CD4-positive, alpha-beta T cell treated with Interleukin-4 for 4 hours (primary cell): ENCODE data around the gene STPG1.

Experiments used
- DNase-seq: peaks from one replicate; pipeline ENCODE4 v3.0.0-alpha.2; 2020

STPG1 gene

GRCh38 chr1:24369199-24369598 lies 44.4 kb downstream of the STPG1 start:
- DNase-seq: no peak

- no peak for DNase-seq
These were observed 46.9 kb downstream of the STPG1 start for GRCh38 chr1:24366707-24367106.

GRCh38 chr1:24364975-24365678 lies 48.5 kb downstream of the STPG1 start:
- DNase-seq: no peak

- DNase-seq: no peak
These were observed 49.0 kb downstream of the STPG1 start for GRCh38 chr1:24364605-24364974.

- DNase-seq: no peak
These were observed 49.6 kb downstream of the STPG1 start for GRCh38 chr1:24363994-24364393.

- no peak for DNase-seq
These were observed 50.5 kb downstream of the STPG1 start for GRCh38 chr1:24362982-24363614.

GRCh38 chr1:24362396-24362795 lies 51.2 kb downstream of the STPG1 start:
- DNase-seq: no peak

- DNase-seq: no peak
These were observed 51.8 kb downstream of the STPG1 start for GRCh38 chr1:24361811-24362210.

- DNase-seq: no peak
These were observed 52.9 kb downstream of the STPG1 start for GRCh38 chr1:24360681-24361080.

GRCh38 chr1:24357038-24357437 lies 56.5 kb downstream of the STPG1 start:
- no peak for DNase-seq

- DNase-seq: no peak
These were observed 58.1 kb downstream of the STPG1 start for GRCh38 chr1:24355466-24355865.

GRCh38 chr1:24353292-24353891 lies 60.2 kb downstream of the STPG1 start:
- DNase-seq: no peak

GRCh38 chr1:24351918-24352627 lies 61.5 kb downstream of the STPG1 start:
- DNase-seq: no peak

- no peak for DNase-seq
These were observed 62.3 kb downstream of the STPG1 start for GRCh38 chr1:24351247-24351646.

GRCh38 chr1:24349891-24350290 lies 63.7 kb downstream of the STPG1 start:
- DNase-seq: no peak

GRCh38 chr1:24348196-24348595 lies 65.4 kb downstream of the STPG1 start:
- DNase-seq: no peak

- DNase-seq: no peak
These were observed 66.2 kb downstream of the STPG1 start for GRCh38 chr1:24347159-24347934.

GRCh38 chr1:24345334-24345733 lies 68.2 kb downstream of the STPG1 start:
- no peak for DNase-seq

- DNase-seq: no peak
These were observed 69.4 kb downstream of the STPG1 start for GRCh38 chr1:24344090-24344742.

GRCh38 chr1:24343412-24344089 lies 70.0 kb downstream of the STPG1 start:
- DNase-seq: no peak

GRCh38 chr1:24341260-24341659 lies 72.3 kb downstream of the STPG1 start:
- DNase-seq: no peak

GRCh38 chr1:24340770-24341169 lies 72.8 kb downstream of the STPG1 start:
- no peak for DNase-seq
